HepG2 (cell line): ENCODE measurements around the gene PCSK5. TPM values are rescaled to one million over a fixed set of nuclear protein-coding genes. Genes with fewer than 3 reads are reported as not detected.

Experiments
- ATAC-seq: fragments of 200-7000 bp; cut with Tn5 transposase; 3 replicates; pipeline ENCODE4 v1.9.1; 2020; ENCODE audit warnings: mild to moderate bottlenecking, moderate library complexity
- BruUV-seq: library from RNA; stranded (reverse); fragments of 400-500 nt; replicated peaks from 2 replicates; lab custom pipeline; 2021; lab: Mats Ljungman, UMichigan
- CTCF ChIA-PET: fragments of 300-600 bp; formaldehyde crosslinking; extraction: SDS; loops from one replicate; lab custom pipeline; 2021; ENCODE audit warnings: low total read pairs, inconsistent platforms, low intra/inter-chr PET ratio; lab: Yijun Ruan, JAX
- POLR2A ChIA-PET: fragments of 350-600 bp; sonication (Branson Sonifier 250); formaldehyde crosslinking; loops from one replicate; lab custom pipeline; 2020; ENCODE audit warnings: antibody characterized with exemption, inconsistent platforms; lab: Yijun Ruan, JAX
- DNase-seq: peaks from one replicate; pipeline ENCODE4 v3.0.0-alpha.2; 2015; ENCODE audit warnings: low spot score
- FAIRE-seq: peaks from 3 replicates; lab custom pipeline; 2011; peaks lifted over from hg19 to GRCh38; lab: Jason Lieb, UNC
- H2AFZ ChIP-seq: one replicate; pipeline ENCODE4 v1.6.1; 2011; ENCODE audit warnings: low read length, inconsistent platforms
- H3K27ac ChIP-seq: fragments of 300-600 bp; 3 replicates; pipeline ENCODE4 v1.8.0; 2011; ENCODE audit warnings: mixed run types, mild to moderate bottlenecking, mixed read lengths, low read length, inconsistent platforms; ENCODE audit not compliant: insufficient read depth; ENCODE audit errors: extremely low read length
- H3K27me3 ChIP-seq, 2 experiments: fragments of 200-600 bp in 1 of 2; 2 replicates in 1 of 2; 3 replicates in 1 of 2; pipeline versions ENCODE4 v1.6.0 to v1.8.0; 2011; ENCODE audit warnings: low read length in 2 of 2, mild to moderate bottlenecking in 2 of 2, moderate library complexity in 2 of 2, inconsistent platforms in 1 of 2; ENCODE audit not compliant: insufficient read depth in 2 of 2, control insufficient read depth in 1 of 2
- H3K36me3 ChIP-seq, 2 experiments: fragments of 200-600 bp in 1 of 2; replicated peaks in 1 of 2; 2 replicates in 1 of 2; 3 replicates in 1 of 2; pipeline versions ENCODE4 v1.5.1 to v1.8.0; 2011; ENCODE audit warnings: low read length in 2 of 2, inconsistent platforms in 1 of 2; ENCODE audit not compliant: insufficient read depth in 2 of 2, control insufficient read depth in 1 of 2
- H3K4me1 ChIP-seq: 2 replicates; pipeline ENCODE4 v1.5.1; 2012; ENCODE audit warnings: low read length, inconsistent platforms; ENCODE audit not compliant: insufficient read depth
- H3K4me2 ChIP-seq: 2 replicates; pipeline ENCODE4 v1.6.0; 2011; ENCODE audit warnings: low read depth, low read length, inconsistent platforms
- H3K4me3 ChIP-seq, 3 experiments: fragments of 200-600 bp in 1 of 3; sonication (generic), shearing (Covaris generic) in 1 of 3; replicated peaks in 1 of 3; 2 replicates each; pipeline ENCODE4 v1.5.1; 2011 to 2016; ENCODE audit warnings: low read length in 3 of 3, inconsistent platforms in 2 of 3, low read depth in 2 of 3, mild to moderate bottlenecking in 2 of 3, control low read depth in 1 of 3, mixed read lengths in 1 of 3; ENCODE audit not compliant: insufficient read depth in 1 of 3
- H3K79me2 ChIP-seq: one replicate; pipeline ENCODE4 v1.6.1; 2011; ENCODE audit warnings: low read length, inconsistent platforms; ENCODE audit not compliant: insufficient read depth
- H3K9ac ChIP-seq: 2 replicates; pipeline ENCODE4 v1.6.0; 2011; ENCODE audit warnings: mild to moderate bottlenecking, low read depth, low read length, inconsistent platforms; ENCODE audit not compliant: insufficient read depth
- H3K9me3 ChIP-seq: 2 replicates; pipeline ENCODE4 v1.5.1; 2012; ENCODE audit warnings: mild to moderate bottlenecking, low read length
- H4K20me1 ChIP-seq: 2 replicates; pipeline ENCODE4 v1.6.0; 2011; ENCODE audit warnings: inconsistent platforms, mild to moderate bottlenecking, low read length, moderate library complexity; ENCODE audit not compliant: insufficient read depth
- ARNTL ChIP-seq: sonication (generic); formaldehyde crosslinking; IDR thresholded peaks from 2 replicates; pipeline ENCODE4 v1.4.0; 2020; ENCODE audit warnings: mild to moderate bottlenecking, missing genetic modification reagents
- FOXM1 ChIP-seq: sonication (generic); formaldehyde crosslinking; IDR thresholded peaks from 2 replicates; pipeline ENCODE4 v1.5.0; 2020; ENCODE audit warnings: missing genetic modification reagents
- HOXA3 ChIP-seq: sonication (generic); formaldehyde crosslinking; IDR thresholded peaks from 2 replicates; pipeline ENCODE4 v1.5.0; 2020; ENCODE audit warnings: missing genetic modification reagents
- JUND ChIP-seq: sonication (generic); formaldehyde crosslinking; IDR thresholded peaks from 2 replicates; pipeline ENCODE4 v1.8.0; 2022; ENCODE audit warnings: mild to moderate bottlenecking, missing genetic modification reagents
- MAFF ChIP-seq: IDR thresholded peaks from 2 replicates; pipeline ENCODE4 v1.6.1; 2011; ENCODE audit warnings: low read depth, low read length, improper control_type of control experiment
- MAFK ChIP-seq, 2 experiments: IDR thresholded peaks in 1 of 2; conservative IDR thresholded peaks in 1 of 2; 2 replicates each; pipeline ENCODE4 v1.6.1; 2011; ENCODE audit warnings: improper control_type of control experiment in 2 of 2, low read length in 2 of 2
- PHF20 ChIP-seq: sonication (generic); formaldehyde crosslinking; IDR thresholded peaks from 2 replicates; pipeline ENCODE4 v1.5.0; 2020; ENCODE audit warnings: mild to moderate bottlenecking, missing genetic modification reagents
- SALL1 ChIP-seq: sonication (generic); formaldehyde crosslinking; IDR thresholded peaks from 2 replicates; pipeline ENCODE4 v1.8.0; 2022; ENCODE audit warnings: mild to moderate bottlenecking, missing genetic modification reagents
- SRSF4 ChIP-seq: fragments of 200-400 bp; formaldehyde crosslinking; IDR thresholded peaks from one replicate; pipeline ENCODE4 v1.6.1; 2018; ENCODE audit warnings: mild to moderate bottlenecking, low read depth, low read length, moderate library complexity; ENCODE audit not compliant: poor library complexity, severe bottlenecking
- THYN1 ChIP-seq: sonication (generic); formaldehyde crosslinking; IDR thresholded peaks from 2 replicates; pipeline ENCODE4 v1.8.1; 2023; ENCODE audit warnings: low read depth, mild to moderate bottlenecking, moderate library complexity, missing genetic modification reagents, borderline replicate concordance
- ZFY ChIP-seq: sonication (generic); formaldehyde crosslinking; IDR thresholded peaks from 2 replicates; pipeline ENCODE4 v1.4.0; 2020; ENCODE audit warnings: missing genetic modification reagents
- ZNF160 ChIP-seq: sonication (generic); formaldehyde crosslinking; IDR thresholded peaks from 2 replicates; pipeline ENCODE4 v1.8.0; 2022; ENCODE audit warnings: mild to moderate bottlenecking, inconsistent platforms, missing genetic modification reagents
- ZNF331 ChIP-seq: sonication (generic); formaldehyde crosslinking; IDR thresholded peaks from 2 replicates; pipeline ENCODE4 v1.4.0; 2020; ENCODE audit warnings: missing genetic modification reagents
- ZNF496 ChIP-seq: sonication (generic); formaldehyde crosslinking; IDR thresholded peaks from 2 replicates; pipeline ENCODE4 v1.8.1; 2023; ENCODE audit warnings: mild to moderate bottlenecking, moderate library complexity, missing genetic modification reagents; ENCODE audit not compliant: insufficient replicate concordance
- ZNF598 ChIP-seq: sonication (generic); formaldehyde crosslinking; IDR thresholded peaks from 2 replicates; pipeline ENCODE4 v1.5.1; 2020; ENCODE audit warnings: mild to moderate bottlenecking, missing genetic modification reagents, borderline replicate concordance
- ZNF644 ChIP-seq: IDR thresholded peaks from 2 replicates; pipeline ENCODE4 v1.6.1; 2016; ENCODE audit warnings: low read depth
- ZNF879 ChIP-seq: sonication (generic); formaldehyde crosslinking; IDR thresholded peaks from 2 replicates; pipeline ENCODE4 v1.8.1; 2023; ENCODE audit warnings: missing genetic modification reagents
- WGBS: methylation state at CpG from one replicate; pipeline ENCODE4 v1.1.6; 2017; ENCODE audit warnings: low lambda C conversion rate; 5-methylcytosine and 5-hydroxymethylcytosine counted together
- in situ Hi-C: cut with HindIII; loops from 2 replicates; pipeline ENCODE4 v1.10.0; 2017; ENCODE audit warnings: low pct_unique_long_range_greater_than_20kb; ENCODE audit not compliant: extremely low pct_ligation_motif_present
- intact Hi-C: fragments of 100-400 bp; cut with micrococcal nuclease; formaldehyde crosslinking; loops from one replicate; pipeline ENCODE4 v1.10.0; 2022; ENCODE audit not compliant: unreplicated experiment
- polyA plus RNA-seq, 8 experiments: library from polyadenylated mRNA; depleted of rRNA in 3 of 8; stranded (reverse) in 7 of 8; unstranded in 1 of 8; fragments of >200 nt; fragmentation: Illumina TruSeq in 4 of 8; extraction: Trizol in 4 of 8; gene quantifications; 2 replicates each; pipeline versions ENCODE4 v1.2.1 to v1.2.3, GENCODE V29; 2011 to 2016; ENCODE audit warnings: low read depth in 4 of 8, missing spikeins in 1 of 8, mixed read lengths in 1 of 8; ENCODE audit not compliant: insufficient read depth in 1 of 8
- total RNA-seq, 5 experiments: library from RNA; depleted of rRNA; stranded (reverse); fragments of >200 nt; fragmentation: Illumina TruSeq; extraction: Trizol; gene quantifications; 2 replicates each; pipeline ENCODE4 v1.2.3, GENCODE V29; 2016; ENCODE audit warnings: low read depth in 1 of 5
- TF ChIP-seq, protein P1 (sequence below): sonication (generic); formaldehyde crosslinking; IDR thresholded peaks from 2 replicates; pipeline ENCODE4 v1.5.1; 2020; ENCODE audit warnings: missing genetic modification reagents, mild to moderate bottlenecking, borderline replicate concordance

PCSK5 gene
- total and polyA plus RNA-seq, 2 of the 13 experiments (the other 11 are each of a cell fraction or from before 2014, with no cell fraction given), result 0.55 to 0.66 TPM

DNA sequence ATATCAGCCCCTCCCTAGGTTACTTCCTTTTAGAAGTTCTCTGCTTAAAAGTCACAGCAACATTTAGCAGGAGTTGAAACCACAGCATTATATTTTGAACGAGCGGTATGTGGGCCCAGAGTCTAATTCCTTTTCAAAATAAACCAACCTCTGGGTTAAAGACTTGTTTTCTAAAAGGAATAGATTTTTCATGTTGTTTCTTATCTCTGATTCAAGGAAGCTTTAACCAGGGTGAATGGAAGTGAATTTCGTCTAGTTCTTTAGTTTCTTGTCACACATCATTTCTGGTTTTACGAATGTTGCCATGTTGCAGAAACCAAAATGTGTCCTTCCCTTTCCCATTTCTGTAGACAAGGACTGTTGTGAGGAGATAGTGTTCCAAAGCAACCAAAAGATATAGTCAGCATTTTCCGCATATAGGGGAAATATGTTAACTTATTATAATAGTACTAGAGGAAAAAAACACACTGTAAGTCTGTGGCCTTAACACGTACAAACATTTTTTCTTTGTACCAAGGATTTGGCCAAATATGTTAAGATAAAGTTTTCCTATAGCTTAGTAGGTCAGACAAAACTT lies 142.4 kb downstream of the PCSK5 start:
- FAIRE-seq (no peak), DNase-seq (no peak), ATAC-seq (no peak)
- H2AFZ ChIP-seq, result no peak overlapping the region
- intact Hi-C loops, result no loop called here
- H3K9me3 ChIP-seq, result no peaks in the 10 kb centered on the region
- ChIA-PET CTCF (no interaction called here), POLR2A (no interaction called here)
- no peak overlapping the region for H3K9ac ChIP-seq
- no peaks in the 10 kb centered on the region for H3K27me3 ChIP-seq
- H3K4me1 ChIP-seq, result no peaks in the 10 kb centered on the region
- 55% methylated on average over 6 of the region's 6 CpGs for WGBS
- no TSS peak for BruUV-seq
- H3K27ac ChIP-seq, result no peak overlapping the region
- TF ChIP-seq MAFF (peak; percentile 53), MAFK (conservative IDR thresholded peaks at IDR 0.05 in 1 of 2, IDR thresholded peaks at IDR 0.05 in 1 of 2; ENCODE audit: low read length in 2 of 2) (peak; percentile 38 to 49; a peak in 3 of 4 replicates), FOXM1 (CRISPR knock-in tag) (no peak)
- TF ChIP-seq, protein P1, sequence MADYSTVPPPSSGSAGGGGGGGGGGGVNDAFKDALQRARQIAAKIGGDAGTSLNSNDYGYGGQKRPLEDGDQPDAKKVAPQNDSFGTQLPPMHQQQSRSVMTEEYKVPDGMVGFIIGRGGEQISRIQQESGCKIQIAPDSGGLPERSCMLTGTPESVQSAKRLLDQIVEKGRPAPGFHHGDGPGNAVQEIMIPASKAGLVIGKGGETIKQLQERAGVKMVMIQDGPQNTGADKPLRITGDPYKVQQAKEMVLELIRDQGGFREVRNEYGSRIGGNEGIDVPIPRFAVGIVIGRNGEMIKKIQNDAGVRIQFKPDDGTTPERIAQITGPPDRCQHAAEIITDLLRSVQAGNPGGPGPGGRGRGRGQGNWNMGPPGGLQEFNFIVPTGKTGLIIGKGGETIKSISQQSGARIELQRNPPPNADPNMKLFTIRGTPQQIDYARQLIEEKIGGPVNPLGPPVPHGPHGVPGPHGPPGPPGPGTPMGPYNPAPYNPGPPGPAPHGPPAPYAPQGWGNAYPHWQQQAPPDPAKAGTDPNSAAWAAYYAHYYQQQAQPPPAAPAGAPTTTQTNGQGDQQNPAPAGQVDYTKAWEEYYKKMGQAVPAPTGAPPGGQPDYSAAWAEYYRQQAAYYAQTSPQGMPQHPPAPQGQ (CRISPR knock-in tag), result no peak
- in situ Hi-C loops, result loop anchor here (10.0 kb wide), 1 partner anchor 58 kb away; no protein-coding TSS in a partner anchor
- H3K79me2 ChIP-seq, result no peaks in the 10 kb centered on the region
- H3K36me3 ChIP-seq, result no peaks in the 10 kb centered on the region
- no peak overlapping the region for H3K4me3 ChIP-seq
- H3K4me2 ChIP-seq, result no peak overlapping the region
- H4K20me1 ChIP-seq, result no peaks in the 10 kb centered on the region

DNA sequence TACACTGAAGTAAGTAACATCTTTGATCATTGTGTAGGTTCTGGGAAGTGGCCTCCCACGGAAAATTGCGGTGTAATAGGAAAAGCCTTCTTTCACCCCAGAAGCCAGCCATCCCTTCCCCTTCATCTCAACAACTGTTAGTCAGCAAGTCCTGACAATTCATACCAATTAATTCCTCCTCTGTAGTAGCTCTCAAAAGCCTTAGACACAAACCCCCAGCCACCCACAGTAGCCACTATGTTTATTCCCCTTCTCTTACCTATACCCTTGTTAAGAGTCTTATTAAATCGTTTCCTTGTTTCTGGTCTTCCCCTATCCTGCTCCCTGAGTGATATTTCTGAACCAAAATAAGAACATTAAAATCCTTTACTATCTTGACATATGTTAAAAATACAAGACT lies 143.6 kb downstream of the PCSK5 start:
- POLR2A ChIA-PET, result no interaction called here
- no peaks in the 10 kb centered on the region for H3K79me2 ChIP-seq
- H3K9me3 ChIP-seq, result no peaks in the 10 kb centered on the region
- no peak overlapping the region for H2AFZ ChIP-seq
- TF ChIP-seq ZFY (no peak), HOXA3 (CRISPR knock-in tag) (no peak), ZNF598 (CRISPR knock-in tag) (no peak), SALL1 (CRISPR knock-in tag) (no peak), THYN1 (CRISPR knock-in tag) (no peak), ZNF331 (CRISPR knock-in tag) (no peak), ZNF496 (CRISPR knock-in tag) (no peak), ZNF644 (CRISPR knock-in tag) (no peak), ARNTL (no peak), PHF20 (CRISPR knock-in tag) (no peak), ZNF879 (no peak), SRSF4 (no peak), MAFK (conservative IDR thresholded peaks at IDR 0.05 in 1 of 2, IDR thresholded peaks at IDR 0.05 in 1 of 2; ENCODE audit: low read length in 2 of 2) (no peak), ZNF160 (CRISPR knock-in tag) (no peak), JUND (CRISPR knock-in tag) (no peak)
- no peaks in the 10 kb centered on the region for H3K27me3 ChIP-seq
- in situ Hi-C loops, result loop anchor here (10.0 kb wide), 1 partner anchor 59 kb away; no protein-coding TSS in a partner anchor
- intact Hi-C loops, result no loop called here
- 53% methylated on average over 3 of the region's 3 CpGs for WGBS
- no peaks in the 10 kb centered on the region for H3K4me1 ChIP-seq
- no peak for ATAC-seq
- H4K20me1 ChIP-seq, result no peaks in the 10 kb centered on the region
- no peak overlapping the region for H3K4me3 ChIP-seq
- no TSS peak for BruUV-seq
- no peak for FAIRE-seq
- no peak for DNase-seq
- CTCF ChIA-PET, result no interaction called here
- no peak overlapping the region for H3K4me2 ChIP-seq
- H3K9ac ChIP-seq, result no peak overlapping the region
- no peaks in the 10 kb centered on the region for H3K36me3 ChIP-seq
- H3K27ac ChIP-seq, result no peak overlapping the region
